Fibroblast of skin of left quadriceps (primary cell): ENCODE results near the gene SP3.

Experiments used
- DNase-seq, 2 experiments: peaks; one replicate each; pipeline ENCODE4 v3.0.0-alpha.2; 2013; ENCODE audit warnings: low read depth in 2 of 2

Gene SP3

DNA sequence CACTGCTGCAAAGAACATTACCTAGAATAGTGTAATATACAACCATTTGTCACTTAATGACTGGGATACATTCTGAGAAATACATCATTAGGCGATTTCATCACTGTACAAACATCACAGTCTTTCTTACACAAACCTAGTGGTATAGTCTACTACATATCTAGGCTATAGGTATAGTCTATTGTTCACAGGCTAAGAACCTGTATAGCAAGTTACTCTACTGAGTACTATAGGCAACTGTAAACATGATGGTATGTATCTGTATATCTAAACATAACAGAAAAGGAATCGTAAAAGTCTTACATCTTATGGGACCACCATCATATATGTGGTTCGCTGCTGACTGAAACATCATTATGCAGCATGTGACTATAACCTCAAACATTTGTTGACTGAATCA, 21.4 kb downstream of the SP3 start:
- no peak for DNase-seq

- DNase-seq = no peak
Measured at GRCh38 chr2:173942861-173943523, 22.2 kb downstream of the SP3 start.

- no peak for DNase-seq
Measured at GRCh38 chr2:173941567-173941966, 23.6 kb downstream of the SP3 start.

DNA sequence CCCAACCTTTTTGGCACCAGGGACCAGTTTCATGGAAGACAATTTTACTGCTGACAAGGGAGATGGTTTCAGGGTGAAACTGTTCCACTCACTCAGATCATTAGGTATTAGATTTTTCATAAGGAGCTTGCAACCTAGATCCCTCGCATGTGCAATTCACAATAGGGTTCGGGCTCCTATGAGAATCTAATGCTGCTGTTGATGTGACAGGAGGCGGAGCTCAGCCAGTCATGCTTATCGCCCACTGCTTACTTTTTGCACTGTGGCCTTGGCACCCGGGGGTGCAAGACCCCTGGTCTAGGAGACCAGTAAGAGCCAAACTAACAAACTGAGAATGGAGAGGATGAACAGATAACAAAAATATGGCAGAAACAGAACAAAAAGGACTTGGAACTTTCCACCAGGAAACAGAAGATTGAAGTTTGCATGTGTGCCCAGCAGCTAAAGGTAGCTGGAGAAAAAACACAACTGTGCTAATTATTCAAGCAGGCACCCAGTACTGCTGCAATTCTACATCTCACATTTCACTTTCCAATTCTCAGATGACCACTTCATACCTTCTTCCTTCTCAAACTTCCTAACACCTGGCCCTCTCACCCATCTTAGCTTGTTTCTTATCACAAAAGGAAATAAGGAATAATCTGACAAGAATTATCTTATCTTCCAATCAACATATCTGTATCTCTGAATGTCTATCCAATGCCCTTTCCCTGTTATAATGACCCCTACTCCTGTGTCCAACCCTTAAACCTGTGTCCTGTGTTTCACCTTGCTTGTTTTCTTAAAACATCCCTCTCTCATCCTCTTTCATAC, 24.8 kb downstream of the SP3 start:
- DNase-seq = no peak

- DNase-seq = no peak
Measured at GRCh38 chr2:173938700-173939384, 26.3 kb downstream of the SP3 start.

DNA sequence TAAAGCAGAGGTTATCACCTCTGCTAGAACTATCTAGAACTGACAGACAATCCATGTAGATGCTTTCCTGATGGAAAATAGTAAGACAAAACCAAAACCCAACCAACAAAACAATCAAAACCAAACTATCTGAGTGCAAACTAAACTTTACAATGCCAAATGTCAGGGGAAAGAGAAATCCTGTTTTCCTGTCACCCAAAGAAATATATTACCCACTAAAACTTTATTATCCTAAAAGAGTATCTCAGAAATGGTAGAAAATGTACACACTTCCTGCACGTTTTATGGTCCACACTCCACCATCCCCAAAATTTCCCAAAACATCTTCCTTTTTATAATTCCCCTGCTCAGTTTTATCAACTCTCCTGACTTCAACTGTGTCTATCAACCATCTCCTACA, 29.9 kb downstream of the SP3 start:
- DNase-seq = no peak

GRCh38 chr2:173934895-173935294, 30.3 kb downstream of the SP3 start:
- no peak for DNase-seq

- DNase-seq = no peak
Measured at GRCh38 chr2:173931751-173932150, 33.4 kb downstream of the SP3 start.

DNA sequence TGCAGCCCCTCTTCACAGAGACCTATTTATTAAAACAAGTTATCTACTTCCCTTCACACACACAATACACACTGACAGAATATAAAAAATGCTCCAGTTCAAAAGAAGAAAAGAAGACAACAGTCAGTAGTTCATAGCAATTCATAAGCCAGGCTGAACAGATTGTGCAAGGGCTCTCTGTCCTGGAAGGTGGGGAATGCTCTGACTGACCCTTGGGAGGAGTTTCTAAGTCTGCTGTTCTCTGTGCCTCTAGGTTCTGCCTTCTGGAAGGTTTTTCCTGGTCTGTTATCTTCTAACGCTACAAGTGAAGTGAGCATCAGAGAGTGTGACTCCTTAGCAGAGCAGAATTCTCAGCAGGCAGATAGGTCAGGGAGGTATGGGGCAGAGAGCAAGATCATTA, 35.7 kb downstream of the SP3 start:
- DNase-seq = no peak

DNA sequence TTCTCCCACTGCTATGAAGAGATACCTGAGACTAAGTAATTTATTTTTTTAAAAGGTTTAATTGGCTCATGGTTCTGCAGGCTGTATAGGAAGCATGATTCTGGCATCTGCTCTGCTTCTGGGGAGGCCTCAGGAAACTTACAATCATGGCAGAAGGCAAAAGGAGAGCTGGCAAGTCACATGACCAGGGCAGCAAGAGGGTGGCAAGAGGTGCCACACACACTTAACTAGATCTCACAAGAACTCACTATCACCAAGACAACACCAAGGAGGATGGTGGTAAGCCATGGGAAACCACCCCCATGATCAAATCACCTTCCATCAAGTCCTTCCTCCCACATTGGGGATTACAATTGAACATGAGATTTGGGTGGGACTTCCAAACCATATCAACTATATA, 38.3 kb downstream of the SP3 start:
- no peak for DNase-seq

GRCh38 chr2:173924285-173924684, 40.9 kb downstream of the SP3 start:
- no peak for DNase-seq

DNA sequence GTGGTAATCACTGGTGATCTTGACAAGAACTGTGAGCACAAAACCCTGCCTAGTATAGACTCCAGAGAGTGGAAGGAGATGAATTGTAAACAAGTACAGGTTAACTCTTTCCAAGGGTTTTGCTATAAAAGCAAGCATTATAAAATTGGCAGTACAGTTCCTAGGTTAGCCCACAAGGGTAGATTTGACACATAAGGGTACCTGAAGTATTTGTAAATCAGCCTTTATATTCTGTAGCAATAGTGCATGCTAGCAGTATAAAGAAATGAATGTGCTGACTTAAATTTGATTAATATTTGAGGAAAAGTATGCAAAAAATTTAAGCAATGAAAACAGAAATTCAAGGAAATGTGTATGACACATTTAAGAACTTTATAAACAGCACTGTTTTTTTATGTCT, 42.4 kb downstream of the SP3 start:
- peak; percentile 9 to 22 for DNase-seq

- DNase-seq = no peak
Measured at GRCh38 chr2:173922068-173922467, 43.1 kb downstream of the SP3 start.

DNA sequence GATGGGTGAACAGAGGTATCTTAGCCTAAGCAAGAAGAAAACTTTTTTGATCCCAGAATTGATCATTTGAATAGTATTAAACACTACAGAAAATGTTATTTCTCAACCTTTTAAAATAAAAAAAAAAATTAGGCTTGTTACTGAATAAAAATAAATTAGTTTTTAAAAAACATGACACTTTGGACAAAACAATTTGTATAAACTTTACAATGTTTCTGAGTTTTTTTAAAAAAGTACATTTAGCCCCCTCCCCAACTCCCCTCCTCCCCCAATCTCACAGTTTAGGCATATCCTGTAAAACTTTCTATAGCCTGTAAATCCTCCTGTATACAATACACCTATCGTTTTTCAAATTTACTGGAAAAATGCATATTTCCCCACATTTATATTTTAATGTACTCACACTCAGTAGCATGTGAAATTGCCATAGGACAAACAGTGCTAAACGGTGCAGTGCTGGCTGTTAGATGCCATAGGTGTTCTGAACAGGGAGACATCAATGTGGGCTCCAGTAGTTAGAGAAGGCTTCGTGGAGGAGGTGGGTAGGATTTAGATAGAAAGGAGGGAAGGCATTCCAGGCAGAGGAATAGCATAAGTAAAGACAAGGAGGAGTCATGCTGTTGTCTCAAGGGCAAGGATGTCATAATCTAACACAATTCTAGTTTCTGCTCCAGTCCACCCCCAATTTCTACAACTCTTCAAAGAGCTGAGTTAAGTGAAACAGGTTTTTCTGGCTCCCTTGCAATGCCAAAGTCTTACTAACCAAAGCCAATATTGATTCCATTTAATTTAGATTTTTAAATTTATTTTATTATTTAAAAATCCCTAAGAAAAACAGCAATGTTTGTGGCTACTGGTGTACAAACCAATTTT, 50.9 kb downstream of the SP3 start:
- DNase-seq = no peak

GRCh38 chr2:173909846-173910245, 55.3 kb downstream of the SP3 start:
- DNase-seq = no peak

GRCh38 chr2:173906626-173907025, 58.5 kb downstream of the SP3 start:
- DNase-seq = no peak

DNA sequence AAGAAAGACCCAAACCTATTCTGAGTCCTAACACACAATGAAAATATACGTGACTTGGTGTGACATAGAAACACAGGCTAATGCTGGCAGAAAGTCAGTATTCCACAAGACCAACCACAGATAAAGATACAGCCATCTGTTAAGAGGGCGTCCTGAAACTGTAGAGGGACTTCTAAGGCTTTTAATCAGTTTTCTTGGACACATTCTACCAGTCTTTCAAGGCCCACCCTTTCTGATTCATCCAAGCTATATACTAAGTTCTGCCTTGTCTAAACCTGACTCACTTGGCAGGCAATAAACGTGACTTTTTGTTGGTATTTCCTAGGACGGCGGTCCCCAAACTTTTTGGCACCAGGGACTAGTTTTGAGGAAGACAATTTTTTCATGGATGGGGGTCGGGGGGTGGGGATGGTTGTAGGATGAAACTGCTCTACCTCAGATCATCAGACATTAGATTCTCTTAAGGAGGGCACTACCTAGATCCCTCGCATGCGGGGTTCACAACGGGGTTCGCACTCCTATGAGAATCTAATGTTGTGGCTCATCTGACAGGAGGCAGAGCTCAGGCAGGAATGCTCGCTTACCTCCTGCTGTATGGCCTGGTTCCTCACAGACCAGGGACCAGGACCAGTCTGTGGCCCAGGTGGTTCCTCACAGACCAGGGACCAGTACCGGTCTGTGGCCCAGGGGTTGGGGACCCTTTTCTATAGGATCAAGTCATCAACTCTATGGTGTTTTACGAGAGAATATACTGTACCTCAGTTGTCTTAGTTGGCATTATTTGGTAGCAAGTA, 61.4 kb downstream of the SP3 start:
- DNase-seq = no peak

GRCh38 chr2:173898996-173899395, 66.2 kb downstream of the SP3 start:
- DNase-seq = no peak

DNA sequence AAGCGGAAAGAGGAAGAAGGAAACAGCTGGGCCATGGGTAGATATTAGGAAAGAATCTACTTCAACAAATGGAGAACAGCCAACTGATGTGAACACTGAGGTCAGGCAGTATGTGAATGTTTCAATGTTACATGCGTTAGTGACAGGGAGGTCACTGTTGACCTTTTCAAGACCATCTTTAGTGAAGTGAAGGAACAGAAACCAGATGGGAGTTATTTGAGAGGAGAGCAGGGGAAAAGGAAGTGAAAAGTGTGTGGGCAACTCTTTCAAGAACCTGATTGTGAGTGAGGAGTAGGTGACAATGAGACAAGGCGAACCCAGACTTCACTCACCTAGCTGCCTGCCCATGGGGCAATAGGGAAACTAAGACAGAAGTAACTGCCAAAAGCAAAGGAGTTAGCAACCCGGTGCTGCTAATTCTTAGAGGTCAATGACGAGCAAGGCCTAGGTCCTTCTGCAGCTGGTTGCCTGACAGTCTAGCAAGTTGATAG, 67.0 kb downstream of the SP3 start:
- no peak for DNase-seq

DNA sequence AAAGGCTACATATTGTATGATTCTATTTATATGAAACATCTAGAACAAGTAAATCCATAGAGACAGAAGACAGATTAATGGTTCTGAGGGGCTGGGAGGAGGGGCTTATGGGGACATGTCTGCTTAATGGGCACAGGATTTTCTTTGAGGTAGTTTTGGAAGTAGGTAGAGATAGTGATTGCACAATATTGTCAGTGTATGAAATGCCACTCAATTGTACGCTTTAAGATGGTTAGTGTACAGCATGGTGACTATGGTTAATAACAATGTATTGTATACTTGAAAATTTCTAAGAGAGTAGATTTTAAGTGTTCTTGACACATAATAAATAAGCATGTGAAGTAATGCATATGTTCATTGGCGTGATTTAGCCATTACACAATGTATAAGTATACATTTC, 68.4 kb downstream of the SP3 start:
- DNase-seq = no peak

- no peak for DNase-seq
Measured at GRCh38 chr2:173892341-173892740, 72.8 kb downstream of the SP3 start.
